ENCODE results near the gene CTXND1. TPM values are rescaled to one million over a fixed set of nuclear protein-coding genes. Genes with fewer than 3 reads are reported as not detected.

CTXND1 gene
- total RNA-seq, 1 donor from 2014 or later, result not detected

GRCh38 chr15:80211976-80212375, 40.0 kb downstream of the CTXND1 start:
- DNase-seq (ENCODE audit: low read depth), result no peak
- TF ChIP-seq CTCF (conservative IDR thresholded peaks at IDR 0.05; ENCODE audit: low read depth, low read length), result no peak
- no peak overlapping the region for H3K4me3 ChIP-seq (ENCODE audit: low read depth, low read length)

GRCh38 chr15:80210611-80211573, 41.1 kb downstream of the CTXND1 start:
- no peak overlapping the region for H3K4me3 ChIP-seq (ENCODE audit: low read depth, low read length)
- TF ChIP-seq CTCF (conservative IDR thresholded peaks at IDR 0.05; ENCODE audit: low read depth, low read length), result no peak
- peak; percentile 41 for DNase-seq (ENCODE audit: low read depth)

GRCh38 chr15:80208758-80209734, 43.0 kb downstream of the CTXND1 start:
- TF ChIP-seq CTCF (conservative IDR thresholded peaks at IDR 0.05; ENCODE audit: low read depth, low read length), result no peak
- no peak overlapping the region for H3K4me3 ChIP-seq (ENCODE audit: low read depth, low read length)
- DNase-seq (ENCODE audit: low read depth), result no peak

- H3K4me3 ChIP-seq (ENCODE audit: low read depth, low read length), result no peak overlapping the region
- peak; percentile 86 for DNase-seq (ENCODE audit: low read depth)
- TF ChIP-seq CTCF (conservative IDR thresholded peaks at IDR 0.05; ENCODE audit: low read depth, low read length), result no peak
Observed at GRCh38 chr15:80207887-80208286, 44.1 kb downstream of the CTXND1 start.

- H3K4me3 ChIP-seq (ENCODE audit: low read depth, low read length), result no peak overlapping the region
- no peak for TF ChIP-seq CTCF (conservative IDR thresholded peaks at IDR 0.05; ENCODE audit: low read depth, low read length)
- no peak for DNase-seq (ENCODE audit: low read depth)
Observed at GRCh38 chr15:80204231-80204630, 47.8 kb downstream of the CTXND1 start.

- H3K4me3 ChIP-seq (ENCODE audit: low read depth, low read length), result no peak overlapping the region
- peak; percentile 18 for TF ChIP-seq CTCF (conservative IDR thresholded peaks at IDR 0.05; ENCODE audit: low read depth, low read length)
- no peak for DNase-seq (ENCODE audit: low read depth)
Observed at GRCh38 chr15:80203361-80203885, 48.6 kb downstream of the CTXND1 start.

Data from epithelial cell of proximal tubule (primary cell).